Cardiac muscle cell (in vitro differentiated cells and primary cell): ENCODE data around the gene SEMA3D. TPM values are rescaled to one million over a fixed set of nuclear protein-coding genes. Genes with fewer than 3 reads are reported as not detected.

Source experiments
- DNase-seq, 2 donors: peaks; one replicate each; pipeline versions ENCODE4 v3.0.0 to v3.0.0-alpha.2; 2010 to 2017; ENCODE audit warnings: low read depth in 1 of 2, low spot score in 1 of 2
- H3K27ac ChIP-seq: fragments of 200-600 bp; sonication (generic); 2 replicates; pipeline ENCODE4 v1.5.1; 2016
- H3K27me3 ChIP-seq: fragments of 200-600 bp; sonication (generic); 2 replicates; pipeline ENCODE4 v1.6.0; 2016; ENCODE audit warnings: control low read depth
- H3K36me3 ChIP-seq: fragments of 200-600 bp; sonication (generic); 2 replicates; pipeline ENCODE4 v1.5.1; 2016; ENCODE audit warnings: control low read depth
- H3K4me1 ChIP-seq: fragments of 200-600 bp; sonication (generic); 2 replicates; pipeline ENCODE4 v1.8.1; 2017; ENCODE audit warnings: low read depth, mild to moderate bottlenecking, mixed run types
- H3K4me3 ChIP-seq: fragments of 200-600 bp; sonication (generic); 2 replicates; pipeline ENCODE4 v1.5.1; 2016; ENCODE audit warnings: mild to moderate bottlenecking
- H3K9me3 ChIP-seq: fragments of 200-600 bp; sonication (generic); 2 replicates; pipeline ENCODE4 v1.5.1; 2017; ENCODE audit warnings: low read depth, mild to moderate bottlenecking, control low read depth
- polyA plus RNA-seq: library from polyadenylated mRNA; unstranded; fragments of >200 nt; fragmentation: Nextera tagmentation; extraction: Ambion mirVana; gene quantifications from 2 replicates; pipeline ENCODE4 v1.2.1, GENCODE V29; 2016
- total RNA-seq: library from RNA; depleted of rRNA; stranded (reverse); fragments of >200 nt; gene quantifications from 2 replicates; pipeline ENCODE4 v1.2.3, GENCODE V29; 2016
- TF ChIP-seq, protein P1 (sequence below): IDR thresholded peaks from 2 replicates; pipeline ENCODE4 v1.5.1; 2012; ENCODE audit warnings: low read depth, mild to moderate bottlenecking, low read length

Gene SEMA3D
- total and polyA plus RNA-seq, 2 experiments from 2014 or later, result 2.1 to 3.7 TPM

DNA sequence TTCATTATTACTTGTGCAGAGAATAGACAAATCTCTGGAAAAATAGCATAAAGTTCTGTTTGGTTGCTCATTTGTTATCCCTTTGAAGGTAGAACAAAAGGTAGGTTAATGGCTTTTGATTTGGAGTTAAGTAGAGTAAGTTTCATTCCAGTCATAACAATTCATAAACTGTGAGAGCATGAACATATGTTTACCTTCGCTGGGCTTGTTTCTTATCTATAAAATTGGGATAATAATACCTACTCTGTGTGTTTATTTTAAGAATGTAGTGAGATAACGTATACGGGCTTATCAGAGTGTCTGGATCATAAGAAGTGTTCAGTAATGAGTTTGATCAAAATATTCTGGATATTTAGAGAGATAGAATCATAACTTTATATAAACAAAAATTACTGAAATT is 155.4 kb downstream of the SEMA3D start:
- H3K27me3 ChIP-seq, result no peaks in the 10 kb centered on the region
- H3K36me3 ChIP-seq, result no peaks in the 10 kb centered on the region
- H3K9me3 ChIP-seq, result no peaks in the 10 kb centered on the region
- peaks cover 8% of the 10 kb centered on the region for H3K4me1 ChIP-seq
- no peak overlapping the region for H3K4me3 ChIP-seq
- no peak for DNase-seq
- H3K27ac ChIP-seq, result no peak overlapping the region
- TF ChIP-seq, protein P1, sequence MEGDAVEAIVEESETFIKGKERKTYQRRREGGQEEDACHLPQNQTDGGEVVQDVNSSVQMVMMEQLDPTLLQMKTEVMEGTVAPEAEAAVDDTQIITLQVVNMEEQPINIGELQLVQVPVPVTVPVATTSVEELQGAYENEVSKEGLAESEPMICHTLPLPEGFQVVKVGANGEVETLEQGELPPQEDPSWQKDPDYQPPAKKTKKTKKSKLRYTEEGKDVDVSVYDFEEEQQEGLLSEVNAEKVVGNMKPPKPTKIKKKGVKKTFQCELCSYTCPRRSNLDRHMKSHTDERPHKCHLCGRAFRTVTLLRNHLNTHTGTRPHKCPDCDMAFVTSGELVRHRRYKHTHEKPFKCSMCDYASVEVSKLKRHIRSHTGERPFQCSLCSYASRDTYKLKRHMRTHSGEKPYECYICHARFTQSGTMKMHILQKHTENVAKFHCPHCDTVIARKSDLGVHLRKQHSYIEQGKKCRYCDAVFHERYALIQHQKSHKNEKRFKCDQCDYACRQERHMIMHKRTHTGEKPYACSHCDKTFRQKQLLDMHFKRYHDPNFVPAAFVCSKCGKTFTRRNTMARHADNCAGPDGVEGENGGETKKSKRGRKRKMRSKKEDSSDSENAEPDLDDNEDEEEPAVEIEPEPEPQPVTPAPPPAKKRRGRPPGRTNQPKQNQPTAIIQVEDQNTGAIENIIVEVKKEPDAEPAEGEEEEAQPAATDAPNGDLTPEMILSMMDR, result no peak

DNA sequence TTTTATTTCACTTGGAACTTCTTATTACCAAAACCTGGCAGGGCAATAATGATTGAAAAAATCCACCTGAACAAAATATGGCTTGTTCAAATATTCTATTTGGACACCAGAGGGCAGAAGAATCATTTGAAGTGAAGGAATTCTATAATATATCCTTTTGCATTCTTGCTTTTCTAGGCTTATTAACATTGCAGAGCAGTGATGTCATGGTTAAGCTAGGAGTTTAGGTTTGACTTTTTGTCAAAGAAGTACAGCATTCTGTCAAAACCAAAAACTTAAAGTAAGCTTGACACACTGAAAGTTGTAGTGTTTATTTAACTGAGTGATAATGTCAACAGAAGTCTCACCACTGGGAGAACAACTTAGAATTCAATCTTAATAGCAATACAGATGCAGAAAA is 156.0 kb downstream of the SEMA3D start:
- Histone ChIP-seq H3K4me1 (peaks cover 8% of the 10 kb centered on the region), H3K27me3 (no peaks in the 10 kb centered on the region), H3K27ac (no peak overlapping the region), H3K9me3 (no peaks in the 10 kb centered on the region), H3K36me3 (no peaks in the 10 kb centered on the region), H3K4me3 (no peak overlapping the region)
- peak; percentile 52 to 69 for DNase-seq
- TF ChIP-seq, protein P1, result peak; percentile 52

DNA sequence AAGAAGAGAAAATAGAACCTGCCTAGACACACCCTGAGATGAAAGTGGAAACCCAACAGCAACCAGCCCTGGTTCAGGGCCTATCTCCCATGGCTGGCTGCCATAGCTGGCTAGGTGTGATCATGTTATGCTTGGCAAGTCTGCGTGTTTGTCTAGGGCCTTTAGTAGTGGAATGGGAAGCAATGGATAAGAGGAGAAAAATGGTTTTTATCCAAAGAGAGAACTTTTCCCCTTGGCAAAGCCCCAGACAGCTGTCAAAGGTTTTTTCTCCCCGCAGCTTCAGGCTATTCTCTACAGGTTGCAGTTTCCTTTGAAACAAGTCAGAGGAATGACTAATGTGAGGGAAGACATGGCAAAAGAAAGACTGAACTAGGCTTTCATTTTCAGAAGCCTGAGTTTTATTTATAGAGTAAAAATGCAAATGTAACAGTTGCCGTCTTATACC is 161.5 kb downstream of the SEMA3D start:
- TF ChIP-seq, protein P1, result no peak
- no peaks in the 10 kb centered on the region for H3K27me3 ChIP-seq
- no peak overlapping the region for H3K4me3 ChIP-seq
- no peaks in the 10 kb centered on the region for H3K9me3 ChIP-seq
- H3K4me1 ChIP-seq, result peaks cover 4% of the 10 kb centered on the region
- peak overlapping the region; percentile 15 for H3K27ac ChIP-seq
- peak in 1 of 2 donors; percentile 34 for DNase-seq
- H3K36me3 ChIP-seq, result no peaks in the 10 kb centered on the region

DNA sequence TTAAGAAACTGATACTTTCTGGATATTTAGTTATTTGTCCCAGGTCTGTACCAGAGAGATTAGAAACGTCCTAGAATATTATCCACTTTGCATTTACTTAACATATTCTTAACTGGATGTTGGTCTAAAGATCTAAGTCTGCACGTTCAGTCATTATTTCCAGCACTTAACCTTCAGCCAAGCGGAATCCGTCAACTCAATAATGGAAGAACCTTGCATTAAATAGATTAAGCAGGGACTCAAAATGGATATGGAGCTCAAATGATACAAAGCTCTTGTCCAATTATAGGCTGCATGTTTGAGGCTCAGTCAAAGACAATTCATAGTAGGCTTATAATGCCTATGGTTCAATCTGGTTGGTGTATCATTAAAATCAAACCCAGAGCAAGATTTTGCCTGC is 162.9 kb downstream of the SEMA3D start:
- no peak overlapping the region for H3K27ac ChIP-seq
- DNase-seq, result no peak
- H3K36me3 ChIP-seq, result no peaks in the 10 kb centered on the region
- no peaks in the 10 kb centered on the region for H3K9me3 ChIP-seq
- no peak overlapping the region for H3K4me3 ChIP-seq
- no peaks in the 10 kb centered on the region for H3K27me3 ChIP-seq
- TF ChIP-seq, protein P1, result no peak
- H3K4me1 ChIP-seq, result peaks cover 18% of the 10 kb centered on the region

DNA sequence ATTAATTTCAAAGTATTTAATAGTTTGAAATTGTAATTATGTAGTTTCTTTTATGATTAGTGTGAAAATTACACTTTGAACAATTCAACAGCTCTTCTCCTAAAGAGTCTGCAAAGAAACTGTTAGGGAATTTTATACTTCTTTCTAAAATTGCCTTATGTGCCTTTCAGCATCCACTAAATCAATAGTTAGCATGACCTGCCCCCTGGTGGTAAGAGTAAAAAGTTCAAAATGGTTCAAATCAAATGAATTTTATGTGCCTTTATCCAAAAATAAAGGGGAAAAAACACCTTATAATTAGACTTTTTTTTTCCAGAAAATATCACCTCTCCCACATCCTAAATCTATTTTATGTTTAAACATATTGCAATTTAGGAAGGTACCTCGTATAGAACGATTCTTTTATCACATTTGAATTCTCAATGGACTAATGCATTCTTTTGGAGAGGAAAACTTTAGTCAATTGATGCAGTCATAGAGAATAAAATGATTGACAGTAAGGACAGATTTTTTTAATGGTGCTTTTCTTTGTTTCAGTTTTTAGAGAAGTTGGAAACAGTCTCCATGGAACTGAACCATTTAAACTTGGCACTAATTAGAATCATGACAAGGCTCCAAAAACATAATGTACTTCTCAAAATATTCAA is 163.7 kb downstream of the SEMA3D start:
- TF ChIP-seq, protein P1, result peak; percentile 50
- Histone ChIP-seq H3K4me1 (peaks cover 25% of the 10 kb centered on the region), H3K27me3 (no peaks in the 10 kb centered on the region), H3K4me3 (no peak overlapping the region), H3K27ac (no peak overlapping the region), H3K9me3 (no peaks in the 10 kb centered on the region), H3K36me3 (no peaks in the 10 kb centered on the region)
- DNase-seq, result peak; percentile 60 to 67
